Fibroblast of peridontal ligament (primary cell): ENCODE data around the gene WFDC10A.
"Not testable (repeated sequence)": the region's sequence is repeated elsewhere in the genome, so short reads cannot be mapped to it uniquely, and the experiment has no call there.

Source experiments
- DNase-seq: peaks from one replicate; pipeline ENCODE4 v3.0.0-alpha.2; 2010; ENCODE audit errors: extremely low read depth

Gene WFDC10A

DNA sequence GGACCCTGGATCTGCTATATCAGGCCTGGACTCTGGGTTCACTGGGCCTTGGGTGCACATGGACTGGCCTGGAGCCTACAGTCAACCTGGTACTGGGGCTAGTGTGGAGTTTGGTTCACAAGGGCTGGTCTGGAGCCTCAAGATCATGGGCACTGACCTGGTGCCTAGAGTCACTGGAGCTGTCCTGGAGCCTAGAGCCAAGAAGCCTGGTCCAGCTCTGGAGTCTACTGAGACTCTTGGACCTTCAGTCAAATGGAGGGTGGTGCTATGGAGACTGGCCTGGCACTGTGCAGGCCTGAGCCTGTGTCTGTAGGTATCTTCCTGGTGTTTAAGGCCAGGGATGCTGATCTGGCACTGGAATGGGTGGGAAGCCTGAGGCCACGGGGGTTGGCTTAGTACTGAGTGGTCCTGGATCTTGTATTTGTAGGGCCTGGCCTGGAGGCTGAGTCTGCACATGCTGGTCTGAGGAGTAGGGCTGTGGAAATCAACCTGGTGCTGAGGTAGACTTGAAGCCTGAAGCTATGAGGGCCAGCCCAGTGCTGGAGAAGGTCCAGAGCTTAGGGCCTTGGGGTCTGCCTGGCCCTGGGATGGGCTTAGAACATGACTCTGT lies 18.0 kb downstream of the WFDC10A start:
- no peak for DNase-seq

GRCh38 chr20:45649312-45649863 lies 19.8 kb downstream of the WFDC10A start:
- DNase-seq: no peak

GRCh38 chr20:45651726-45652125 lies 22.2 kb downstream of the WFDC10A start:
- DNase-seq: not testable (repeated sequence)

DNA sequence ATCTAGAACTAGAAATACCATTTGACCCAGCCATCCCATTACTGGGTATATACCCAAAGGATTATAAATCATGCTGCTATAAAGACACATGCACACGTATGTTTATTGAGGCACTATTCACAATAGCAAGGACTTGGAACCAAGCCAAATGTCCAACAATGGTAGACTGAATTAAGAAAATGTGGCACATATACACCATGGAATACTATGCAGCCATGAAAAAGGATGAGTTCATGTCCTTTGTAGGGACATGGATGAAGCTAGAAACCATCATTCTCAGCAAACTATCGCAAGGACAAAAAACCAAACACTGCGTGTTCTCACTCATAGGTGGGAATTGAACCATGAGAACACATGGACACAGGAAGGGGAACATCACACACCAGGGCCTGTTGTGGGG lies 27.5 kb downstream of the WFDC10A start:
- DNase-seq: not testable (repeated sequence)

DNA sequence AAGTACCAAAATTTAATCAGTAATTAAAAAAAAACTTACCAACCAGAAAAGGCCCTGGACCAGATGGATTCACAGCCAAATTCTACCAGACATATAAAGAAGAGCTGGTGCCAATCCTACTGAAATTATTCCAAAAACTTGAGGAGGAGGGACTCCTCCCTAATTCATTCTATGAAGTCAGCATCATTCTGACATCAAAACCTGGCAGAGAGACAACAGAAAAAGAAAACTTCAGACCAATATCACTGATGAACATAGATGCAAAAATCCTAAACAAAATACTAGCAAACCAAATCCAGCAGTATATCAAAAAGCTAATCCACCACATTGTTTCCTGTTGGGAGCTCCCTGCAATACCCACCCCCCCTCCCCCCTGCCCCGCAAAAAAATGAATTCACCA lies 40.6 kb downstream of the WFDC10A start, which contains the start of gene WFDC11:
Gene WFDC11 (minus strand): TSS at position 101 of the 400 bp plus-strand sequence. CDS start 19,639 bp downstream, outside the sequence.
- DNase-seq: no peak

GRCh38 chr20:45672765-45673164 lies 43.2 kb downstream of the WFDC10A start:
- DNase-seq: no peak

- no peak for DNase-seq
These were observed 50.1 kb downstream of the WFDC10A start for GRCh38 chr20:45679650-45680049.
